ENCODE measurements around the gene GLIS1.

GLIS1 gene

DNA sequence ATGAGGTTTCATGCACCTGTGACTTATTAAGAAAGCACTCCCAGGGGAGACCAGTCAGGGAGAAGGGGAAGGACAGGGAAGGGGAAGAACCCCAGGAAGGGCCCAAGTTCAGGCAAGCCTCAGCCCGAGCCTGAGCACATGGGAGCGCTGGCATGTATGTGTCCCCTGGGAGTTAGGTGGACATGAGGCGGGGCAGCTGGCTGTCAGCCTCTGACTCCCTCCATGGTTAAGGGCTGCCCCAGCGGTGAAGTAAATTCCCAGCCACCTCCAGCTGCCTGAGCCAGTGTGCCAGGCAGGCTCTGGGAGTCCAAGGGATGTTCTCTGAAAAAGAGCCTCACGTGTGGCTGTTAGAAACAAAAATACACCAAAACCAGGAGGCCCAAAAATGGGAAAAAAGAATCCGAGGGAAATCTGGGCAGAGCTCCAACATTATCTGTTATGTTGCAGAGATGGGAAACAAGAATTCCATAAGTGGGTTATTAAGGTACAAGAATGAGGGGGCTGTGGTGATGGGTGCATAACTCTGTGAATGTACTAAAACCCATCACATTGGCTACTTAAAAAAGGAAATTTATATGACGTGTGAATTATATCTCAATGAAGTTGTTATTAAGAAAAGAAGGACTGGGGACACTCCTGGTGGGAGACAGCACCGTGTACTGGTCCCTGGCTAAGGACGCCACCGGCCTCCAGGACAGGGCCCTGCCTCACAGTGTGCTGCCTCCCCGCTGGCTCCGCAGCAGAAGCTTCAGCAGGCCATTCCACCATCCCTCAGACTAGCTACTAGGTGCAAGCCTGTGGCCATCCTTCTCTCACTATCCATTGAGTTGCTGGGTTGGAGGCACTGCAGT is 261.1 kb downstream of the GLIS1 start:
- no peaks in the 10 kb centered on the region for H3K79me2 ChIP-seq (ENCODE audit: insufficient read depth, low read length)

DNA sequence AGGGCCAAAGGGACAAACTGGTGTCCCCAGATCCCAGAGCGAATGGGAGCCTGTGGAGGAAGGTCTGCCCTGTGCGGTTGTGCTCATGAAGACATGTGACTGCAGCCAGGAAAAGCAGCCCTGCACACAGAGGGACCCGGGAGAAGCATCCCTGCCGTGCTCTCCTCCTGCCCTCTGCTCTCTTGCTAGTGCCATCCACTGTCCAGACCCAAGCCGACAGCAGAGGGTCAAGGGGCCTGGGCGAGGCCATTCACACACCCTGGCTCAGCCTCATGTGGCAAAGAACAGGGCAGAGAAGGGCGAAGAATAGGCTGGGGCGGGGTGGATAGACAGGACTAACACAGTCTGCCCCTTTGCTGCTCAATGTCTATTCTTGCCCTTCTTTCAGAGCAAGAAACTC is 262.4 kb downstream of the GLIS1 start:
- H3K4me2 ChIP-seq (ENCODE audit: low read depth, low read length, poor library complexity, severe bottlenecking) = no peak overlapping the region
- H3F3A ChIP-seq (ENCODE audit: insufficient read depth) = no peaks in the 10 kb centered on the region
- H2AFZ ChIP-seq (ENCODE audit: low read depth, low read length, severe bottlenecking) = no peak overlapping the region
- TF ChIP-seq, protein P1, sequence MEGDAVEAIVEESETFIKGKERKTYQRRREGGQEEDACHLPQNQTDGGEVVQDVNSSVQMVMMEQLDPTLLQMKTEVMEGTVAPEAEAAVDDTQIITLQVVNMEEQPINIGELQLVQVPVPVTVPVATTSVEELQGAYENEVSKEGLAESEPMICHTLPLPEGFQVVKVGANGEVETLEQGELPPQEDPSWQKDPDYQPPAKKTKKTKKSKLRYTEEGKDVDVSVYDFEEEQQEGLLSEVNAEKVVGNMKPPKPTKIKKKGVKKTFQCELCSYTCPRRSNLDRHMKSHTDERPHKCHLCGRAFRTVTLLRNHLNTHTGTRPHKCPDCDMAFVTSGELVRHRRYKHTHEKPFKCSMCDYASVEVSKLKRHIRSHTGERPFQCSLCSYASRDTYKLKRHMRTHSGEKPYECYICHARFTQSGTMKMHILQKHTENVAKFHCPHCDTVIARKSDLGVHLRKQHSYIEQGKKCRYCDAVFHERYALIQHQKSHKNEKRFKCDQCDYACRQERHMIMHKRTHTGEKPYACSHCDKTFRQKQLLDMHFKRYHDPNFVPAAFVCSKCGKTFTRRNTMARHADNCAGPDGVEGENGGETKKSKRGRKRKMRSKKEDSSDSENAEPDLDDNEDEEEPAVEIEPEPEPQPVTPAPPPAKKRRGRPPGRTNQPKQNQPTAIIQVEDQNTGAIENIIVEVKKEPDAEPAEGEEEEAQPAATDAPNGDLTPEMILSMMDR (IDR thresholded peaks at IDR 0.05; ENCODE audit: insufficient read depth, low read length, poor library complexity, severe bottlenecking) = no peak
- TF ChIP-seq EZH2phosphoT487 (conservative IDR thresholded peaks at IDR 0.05; ENCODE audit: low read length) = no peak
- H3K9ac ChIP-seq (ENCODE audit: low read length) = no peak overlapping the region
- H3K9me3 ChIP-seq (ENCODE audit: insufficient read depth, low read length) = no peaks in the 10 kb centered on the region
- no peak overlapping the region for H3K27ac ChIP-seq (ENCODE audit: low read depth, low read length)
- H3K79me2 ChIP-seq (ENCODE audit: insufficient read depth, low read length) = no peaks in the 10 kb centered on the region
- H3K36me3 ChIP-seq (ENCODE audit: low read length) = no peaks in the 10 kb centered on the region
- no peaks in the 10 kb centered on the region for H3K9me2 ChIP-seq (replicated peaks; ENCODE audit: insufficient read depth, low read length)
- H4K20me1 ChIP-seq (ENCODE audit: low read depth, low read length) = no peaks in the 10 kb centered on the region
- no peaks in the 10 kb centered on the region for H3K27me3 ChIP-seq (ENCODE audit: low read length)
- no peak overlapping the region for H3K4me3 ChIP-seq (ENCODE audit: insufficient read depth, low read length, poor library complexity, severe bottlenecking)

More for the DNA sequence above, 261.1 kb downstream of the GLIS1 start:
- no peak overlapping the region for H3K4me2 ChIP-seq (ENCODE audit: low read depth, low read length, poor library complexity, severe bottlenecking)
- no peaks in the 10 kb centered on the region for H4K20me1 ChIP-seq (ENCODE audit: low read depth, low read length)
- no peak overlapping the region for H2AFZ ChIP-seq (ENCODE audit: low read depth, low read length, severe bottlenecking)
- no peaks in the 10 kb centered on the region for H3K27me3 ChIP-seq (ENCODE audit: low read length)
- no peak overlapping the region for H3K27ac ChIP-seq (ENCODE audit: low read depth, low read length)
- TF ChIP-seq, protein P1 (IDR thresholded peaks at IDR 0.05; ENCODE audit: insufficient read depth, low read length, poor library complexity, severe bottlenecking) = no peak
- TF ChIP-seq EZH2phosphoT487 (conservative IDR thresholded peaks at IDR 0.05; ENCODE audit: low read length) = no peak
- H3K36me3 ChIP-seq (ENCODE audit: low read length) = no peaks in the 10 kb centered on the region
- no peak overlapping the region for H3K4me3 ChIP-seq (ENCODE audit: insufficient read depth, low read length, poor library complexity, severe bottlenecking)
- no peaks in the 10 kb centered on the region for H3K9me3 ChIP-seq (ENCODE audit: insufficient read depth, low read length)
- H3K9me2 ChIP-seq (replicated peaks; ENCODE audit: insufficient read depth, low read length) = no peaks in the 10 kb centered on the region
- no peak overlapping the region for H3K9ac ChIP-seq (ENCODE audit: low read length)
- H3F3A ChIP-seq (ENCODE audit: insufficient read depth) = no peaks in the 10 kb centered on the region

DNA sequence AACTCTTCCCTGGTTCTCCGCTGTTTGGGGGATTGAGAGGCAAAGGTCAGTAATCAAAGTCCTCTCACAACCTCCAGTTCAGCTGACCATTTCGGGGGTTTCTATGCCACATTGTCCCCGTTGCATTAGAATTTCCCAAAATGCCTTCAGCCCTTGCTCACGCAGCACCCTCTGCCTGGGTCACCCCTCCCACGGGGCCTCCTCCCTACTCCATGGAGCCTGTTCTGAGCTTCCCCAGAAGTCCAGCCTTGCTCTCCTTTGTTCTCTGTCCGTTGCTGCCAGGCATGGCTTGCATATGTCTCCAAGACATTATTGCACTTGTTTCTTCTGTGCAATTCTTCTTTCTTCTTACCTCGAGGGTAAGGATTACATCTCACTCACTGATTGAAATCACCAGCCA is 263.3 kb downstream of the GLIS1 start:
- Histone ChIP-seq H3K36me3 (ENCODE audit: low read length) (no peaks in the 10 kb centered on the region), H3K9ac (ENCODE audit: low read length) (no peak overlapping the region), H3F3A (ENCODE audit: insufficient read depth) (no peaks in the 10 kb centered on the region), H2AFZ (ENCODE audit: low read depth, low read length, severe bottlenecking) (no peak overlapping the region), H3K27ac (ENCODE audit: low read depth, low read length) (no peak overlapping the region), H3K9me2 (replicated peaks; ENCODE audit: insufficient read depth, low read length) (no peaks in the 10 kb centered on the region), H3K27me3 (ENCODE audit: low read length) (no peaks in the 10 kb centered on the region), H3K4me2 (ENCODE audit: low read depth, low read length, poor library complexity, severe bottlenecking) (no peak overlapping the region), H4K20me1 (ENCODE audit: low read depth, low read length) (no peaks in the 10 kb centered on the region), H3K9me3 (ENCODE audit: insufficient read depth, low read length) (no peaks in the 10 kb centered on the region), H3K4me3 (ENCODE audit: insufficient read depth, low read length, poor library complexity, severe bottlenecking) (no peak overlapping the region), H3K79me2 (ENCODE audit: insufficient read depth, low read length) (no peaks in the 10 kb centered on the region)
- TF ChIP-seq, protein P1 (IDR thresholded peaks at IDR 0.05; ENCODE audit: insufficient read depth, low read length, poor library complexity, severe bottlenecking) = no peak
- no peak for TF ChIP-seq EZH2phosphoT487 (conservative IDR thresholded peaks at IDR 0.05; ENCODE audit: low read length)
